ENCODE measurements around the gene TSPO2.

TSPO2 gene

GRCh38 chr6:41077536-41077935 lies 35.3 kb downstream of the TSPO2 start:
- no peak for DNase-seq

GRCh38 chr6:41078101-41078500 lies 35.8 kb downstream of the TSPO2 start:
- DNase-seq, result no peak

GRCh38 chr6:41079080-41079479 lies 36.8 kb downstream of the TSPO2 start:
- no peak for DNase-seq

- DNase-seq, result no peak
These were observed 38.4 kb downstream of the TSPO2 start for GRCh38 chr6:41080621-41081020.

GRCh38 chr6:41083072-41083471 lies 40.8 kb downstream of the TSPO2 start:
- no peak for DNase-seq

GRCh38 chr6:41085182-41085581 lies 42.9 kb downstream of the TSPO2 start:
- no peak for DNase-seq

- no peak for DNase-seq
These were observed 46.2 kb downstream of the TSPO2 start for GRCh38 chr6:41088451-41088850.

GRCh38 chr6:41090841-41091761 lies 48.8 kb downstream of the TSPO2 start:
- no peak for DNase-seq

- no peak for DNase-seq
These were observed 50.3 kb downstream of the TSPO2 start for GRCh38 chr6:41092421-41093140.

GRCh38 chr6:41093729-41094128 lies 51.5 kb downstream of the TSPO2 start:
- DNase-seq, result no peak

Measured in stimulated activated CD4-positive, alpha-beta T cell treated with anti-CD3 and anti-CD28 coated beads, Interleukin-12 subunit alpha, Interleukin-12 subunit beta, amount 100 ng/mL, for 4 hours (primary cell).